Left lobe of liver (tissue), 2 donors: ENCODE measurements around the gene NSD1. TPM values are rescaled to one million over a fixed set of nuclear protein-coding genes. Genes with fewer than 3 reads are reported as not detected.
A peak's percentile ranks its signal among the peaks of the same experiment; 100 is the strongest.
"Not testable (repeated sequence)": the region's sequence is repeated elsewhere in the genome, so short reads cannot be mapped to it uniquely, and the experiment has no call there.

Experiments used
- ATAC-seq: fragments of 200-7000 bp; cut with Tn5 transposase; one replicate; pipeline ENCODE4 v1.9.1; 2020; ENCODE audit warnings: mild to moderate bottlenecking, moderate library complexity
- DNase-seq: peaks from one replicate; pipeline ENCODE4 v3.0.0-alpha.2; 2020; ENCODE audit warnings: low spot score
- total RNA-seq: library from RNA; stranded (reverse); gene quantifications from one replicate; pipeline ENCODE4 v1.2.1, GENCODE V29; 2021
- donor health status: DM: no; HTN: no; CAD: no; lungs with moderate emphysema.
- donor health status: DM: no; HTN: yes; CAD: no.

NSD1 gene
- total RNA-seq, 1 donor from 2014 or later: 30.4 TPM

- no peak for ATAC-seq
These were observed 87.0 kb downstream of the NSD1 start for GRCh38 chr5:177220576-177220975.

GRCh38 chr5:177222269-177222668 is 88.7 kb downstream of the NSD1 start:
- ATAC-seq: no peak

More at GRCh38 chr5:177220576-177220975, 87.0 kb downstream of the NSD1 start:
- no peak for DNase-seq

GRCh38 chr5:177225798-177226197 is 92.2 kb downstream of the NSD1 start:
- DNase-seq (no peak), ATAC-seq (no peak)

More at GRCh38 chr5:177222269-177222668, 88.7 kb downstream of the NSD1 start:
- no peak for DNase-seq

- DNase-seq (no peak), ATAC-seq (no peak)
These were observed 93.3 kb downstream of the NSD1 start for GRCh38 chr5:177226860-177227259.

GRCh38 chr5:177228751-177229150 is 95.2 kb downstream of the NSD1 start:
- DNase-seq: no peak
- ATAC-seq: no peak

GRCh38 chr5:177230660-177231059 is 97.1 kb downstream of the NSD1 start:
- DNase-seq (no peak), ATAC-seq (no peak)

GRCh38 chr5:177231479-177232250 is 98.1 kb downstream of the NSD1 start:
- DNase-seq (no peak), ATAC-seq (no peak)

- DNase-seq (no peak), ATAC-seq (no peak)
These were observed 98.8 kb downstream of the NSD1 start for GRCh38 chr5:177232358-177232757.

GRCh38 chr5:177232761-177233160 is 99.2 kb downstream of the NSD1 start:
- ATAC-seq: no peak
- DNase-seq: no peak

- no peak for ATAC-seq
- no peak for DNase-seq
These were observed 99.6 kb downstream of the NSD1 start for GRCh38 chr5:177233206-177233605.

- ATAC-seq: no peak
- no peak for DNase-seq
These were observed 100.2 kb downstream of the NSD1 start for GRCh38 chr5:177233802-177234201.

GRCh38 chr5:177234841-177235240 is 101.3 kb downstream of the NSD1 start:
- DNase-seq (no peak), ATAC-seq (no peak)

GRCh38 chr5:177241768-177242167 is 108.2 kb downstream of the NSD1 start:
- no peak for DNase-seq
- no peak for ATAC-seq

- ATAC-seq (no peak), DNase-seq (no peak)
These were observed 108.7 kb downstream of the NSD1 start for GRCh38 chr5:177242304-177242703.

- DNase-seq: no peak
These were observed 116.4 kb downstream of the NSD1 start for GRCh38 chr5:177249761-177250537.

GRCh38 chr5:177253252-177253651 is 119.7 kb downstream of the NSD1 start:
- ATAC-seq (no peak), DNase-seq (no peak)

More at GRCh38 chr5:177249761-177250537, 116.4 kb downstream of the NSD1 start:
- ATAC-seq: no peak

- no peak for ATAC-seq
- no peak for DNase-seq
These were observed 122.7 kb downstream of the NSD1 start for GRCh38 chr5:177256296-177256695.

- ATAC-seq, DNase-seq: not testable (repeated sequence)
These were observed 125.1 kb downstream of the NSD1 start for GRCh38 chr5:177258711-177259110.

GRCh38 chr5:177260961-177261360 is 127.4 kb downstream of the NSD1 start:
- DNase-seq (no peak), ATAC-seq (no peak)

- no peak for DNase-seq
- peak; percentile 34 for ATAC-seq
These were observed 127.9 kb downstream of the NSD1 start for GRCh38 chr5:177261510-177261909.

- ATAC-seq (no peak), DNase-seq (no peak)
These were observed 130.6 kb downstream of the NSD1 start for GRCh38 chr5:177264178-177264577.

- DNase-seq (no peak), ATAC-seq (no peak)
These were observed 131.8 kb downstream of the NSD1 start for GRCh38 chr5:177265395-177265794.
